GM18873 (cell line): Measurements from ENCODE around the gene ACAD8.

Experiments
- ATAC-seq: cut with Tn5 transposase; IDR thresholded peaks from one replicate; pipeline ENCODE4 v1.9.1; 2021; ENCODE audit warnings: mild to moderate bottlenecking, moderate library complexity, moderate number of reproducible peaks; ENCODE audit not compliant: unreplicated experiment, low FRiP score

ACAD8 gene

GRCh38 chr11:134253188-134253993 lies at the start of gene ACAD8, which contains the start of gene THYN1:
Gene ACAD8 (plus strand): TSS chr11:134253568. CDS start chr11:134253601, 33 bp downstream.
Gene THYN1 (minus strand): TSS chr11:134253352. CDS start chr11:134252882, 470 bp downstream.
- peak; percentile 99 for ATAC-seq

GRCh38 chr11:134205729-134206128 lies 47.6 kb upstream of the ACAD8 start:
- ATAC-seq: no peak

- ATAC-seq: no peak
Measured at GRCh38 chr11:134206185-134206584, 47.2 kb upstream of the ACAD8 start.

- no peak for ATAC-seq
Measured at GRCh38 chr11:134207538-134208239, 45.7 kb upstream of the ACAD8 start.

GRCh38 chr11:134215836-134216235 lies 37.5 kb upstream of the ACAD8 start:
- no peak for ATAC-seq

GRCh38 chr11:134216816-134217215 lies 36.6 kb upstream of the ACAD8 start:
- ATAC-seq: no peak

- no peak for ATAC-seq
Measured at GRCh38 chr11:134223121-134223520, 30.2 kb upstream of the ACAD8 start.

GRCh38 chr11:134223836-134224709 lies 29.3 kb upstream of the ACAD8 start, which contains the start of the genes NCAPD3 and VPS26B:
Gene NCAPD3 (minus strand): TSS chr11:134223967. CDS start chr11:134223926, 41 bp downstream.
Gene VPS26B (plus strand): TSS chr11:134224671. CDS start chr11:134225123, 452 bp downstream.
- peak; percentile 69 for ATAC-seq

- ATAC-seq: peak; percentile 14
Measured at GRCh38 chr11:134224710-134225664, 28.4 kb upstream of the ACAD8 start.

- no peak for ATAC-seq
Measured at GRCh38 chr11:134226806-134227325, 26.5 kb upstream of the ACAD8 start.

GRCh38 chr11:134228625-134229024 lies 24.7 kb upstream of the ACAD8 start:
- ATAC-seq: peak; percentile 46

GRCh38 chr11:134229126-134229790 lies 24.1 kb upstream of the ACAD8 start:
- no peak for ATAC-seq

GRCh38 chr11:134230339-134230738 lies 23.0 kb upstream of the ACAD8 start:
- no peak for ATAC-seq

GRCh38 chr11:134231958-134232659 lies 21.3 kb upstream of the ACAD8 start:
- no peak for ATAC-seq

GRCh38 chr11:134233729-134234179 lies 19.6 kb upstream of the ACAD8 start:
- no peak for ATAC-seq

GRCh38 chr11:134235399-134235798 lies 18.0 kb upstream of the ACAD8 start:
- ATAC-seq: no peak

- no peak for ATAC-seq
Measured at GRCh38 chr11:134236834-134237556, 16.4 kb upstream of the ACAD8 start.
